GM13977 (cell line): ENCODE results near the gene QPRT.
"Not testable (repeated sequence)": the region's sequence is repeated elsewhere in the genome, so short reads cannot be mapped to it uniquely, and the experiment has no call there.

ENCODE experiments used
- DNase-seq: peaks from one replicate; pipeline ENCODE4 v3.0.0; 2012; ENCODE audit warnings: low spot score
- CTCF ChIP-seq: IDR thresholded peaks from 2 replicates; pipeline ENCODE4 v1.5.1; 2012; ENCODE audit warnings: mild to moderate bottlenecking, control low read depth; ENCODE audit not compliant: insufficient read depth; ENCODE audit errors: extremely low read depth, missing control alignments
- in situ Hi-C: fragments of 300-500 bp; cut with MboI; formaldehyde crosslinking; loops from one replicate; pipeline ENCODE4 v1.12.0; 2022; ENCODE audit warnings: low sequenced_read_pairs, low pct_unique_long_range_greater_than_20kb, mixed read lengths, inconsistent platforms; ENCODE audit not compliant: unreplicated experiment

The QPRT gene

DNA sequence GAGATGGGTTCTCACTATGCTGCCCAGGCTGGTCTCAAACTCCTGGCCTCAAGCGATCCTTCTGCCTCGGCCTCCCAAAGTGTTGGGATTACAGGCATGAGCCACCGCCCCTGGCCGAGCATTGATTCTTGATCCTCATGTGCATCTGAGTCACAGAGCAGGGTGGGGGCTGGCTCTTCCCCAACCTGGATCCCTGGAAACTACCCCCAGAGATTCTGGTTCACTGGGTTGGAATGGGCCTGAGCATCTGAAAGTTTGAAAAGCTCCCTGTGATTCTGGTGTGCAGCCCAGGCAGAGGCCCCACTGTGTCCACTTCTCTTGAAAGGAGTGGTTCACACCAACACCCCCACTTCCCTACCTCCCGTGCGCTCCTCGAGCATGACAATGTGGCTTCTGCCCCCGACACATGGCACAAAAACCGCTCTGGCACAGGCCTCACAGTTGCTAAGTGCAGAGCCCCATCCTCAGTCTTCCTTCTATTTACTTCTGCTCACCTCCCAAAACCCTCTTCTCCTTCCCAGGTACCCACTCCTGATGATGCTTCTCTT, 4.6 kb downstream of the QPRT start:
- TF ChIP-seq CTCF: no peak
- peak; percentile 9 for DNase-seq
- in situ Hi-C loops: loop anchor here (10.0 kb wide), 1 partner anchor 341 kb away; the partner anchor contains the start of gene C16orf92

GRCh38 chr16:29684679-29685078, 5.7 kb downstream of the QPRT start:
- in situ Hi-C loops: loop anchor here (10.0 kb wide), 1 partner anchor 340 kb away; the partner anchor contains the start of gene C16orf92
- no peak for TF ChIP-seq CTCF

DNA sequence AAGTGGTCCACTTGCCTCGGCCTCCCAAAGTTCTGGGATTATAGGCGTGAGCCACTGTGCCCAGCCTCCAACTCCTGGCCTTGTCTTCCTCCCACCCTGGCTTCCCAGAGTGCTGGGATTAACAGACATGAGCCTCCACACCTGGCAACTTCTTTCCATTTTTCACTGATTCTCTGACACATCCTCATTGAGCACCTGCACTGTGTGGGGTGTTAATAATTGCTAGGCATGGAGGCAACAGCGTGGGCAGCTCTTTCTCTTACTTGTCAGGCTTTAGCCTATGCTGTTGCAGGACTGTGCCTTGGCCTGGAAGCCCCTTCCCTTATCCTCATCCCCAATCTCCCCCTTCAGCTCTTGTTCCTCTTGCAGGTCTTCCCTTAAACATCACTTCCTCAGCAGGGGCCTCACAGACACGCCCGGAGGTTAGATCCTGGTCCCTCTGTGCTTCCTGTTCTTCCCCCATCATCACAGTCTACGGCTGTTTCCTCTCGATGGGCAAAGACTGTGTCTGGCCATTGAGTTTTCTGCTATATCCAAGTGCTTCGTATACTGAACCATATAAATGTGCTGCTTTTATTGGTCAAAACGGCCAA, 7.9 kb downstream of the QPRT start:
- no peak for TF ChIP-seq CTCF
- in situ Hi-C loops: loop anchor here (10.0 kb wide), 1 partner anchor 338 kb away; the partner anchor contains the start of gene C16orf92
- peak; percentile 19 for DNase-seq

More at GRCh38 chr16:29684679-29685078, 5.7 kb downstream of the QPRT start:
- peak; percentile 5 for DNase-seq

DNA sequence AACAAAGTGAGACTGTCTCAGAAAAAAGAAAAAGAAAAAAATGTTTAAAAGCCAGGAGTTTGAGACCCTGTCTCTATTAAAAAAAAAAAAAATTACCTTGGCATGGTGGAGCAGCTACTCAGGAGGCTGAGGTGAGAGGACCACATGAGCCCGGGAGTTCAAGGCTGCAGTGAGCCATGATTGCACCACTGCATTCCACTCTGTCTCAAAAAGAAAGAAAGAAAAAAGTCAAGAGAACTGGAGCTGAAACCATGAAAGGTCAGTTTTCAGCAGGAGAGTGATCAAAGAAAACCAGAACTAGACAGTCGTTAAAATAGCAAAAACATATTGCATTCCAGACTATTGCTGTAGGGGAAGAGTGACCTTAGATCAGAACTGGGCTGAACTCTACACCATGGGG, 8.8 kb downstream of the QPRT start:
- no peak for TF ChIP-seq CTCF
- in situ Hi-C loops: loop anchor here (10.0 kb wide), 1 partner anchor 337 kb away; the partner anchor contains the start of gene C16orf92
- DNase-seq: peak; percentile 5

DNA sequence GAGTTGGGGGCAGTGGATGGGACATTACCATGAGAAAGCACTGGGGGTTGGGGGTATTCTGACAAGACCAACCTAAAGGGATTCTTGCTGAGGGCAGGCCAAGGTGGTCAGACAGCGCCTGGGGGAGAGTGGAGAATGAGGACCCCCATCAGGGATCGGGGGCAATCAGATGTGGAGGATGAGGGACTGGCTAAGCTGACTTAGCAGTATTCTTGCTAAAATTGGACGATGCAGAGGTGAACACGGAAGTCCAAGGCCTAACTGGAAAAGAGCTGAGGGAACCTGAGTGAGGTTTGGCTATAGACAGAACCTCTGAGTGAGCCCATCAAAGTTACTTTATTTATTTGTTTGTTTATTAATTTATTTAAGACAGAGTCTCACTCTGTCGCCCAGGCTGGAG, 9.2 kb downstream of the QPRT start:
- in situ Hi-C loops: loop anchor here (10.0 kb wide), 1 partner anchor 337 kb away; the partner anchor contains the start of gene C16orf92
- no peak for TF ChIP-seq CTCF
- peak; percentile 12 for DNase-seq

- in situ Hi-C loops: loop anchor here (10.0 kb wide), 1 partner anchor 335 kb away; the partner anchor contains the start of gene C16orf92
Measured at GRCh38 chr16:29689490-29690351, 10.7 kb downstream of the QPRT start.

GRCh38 chr16:29692606-29693005, 13.6 kb downstream of the QPRT start:
- DNase-seq, in situ Hi-C loops: not testable (repeated sequence)

More at GRCh38 chr16:29689490-29690351, 10.7 kb downstream of the QPRT start:
- DNase-seq: not testable (repeated sequence)
